ENCODE data around the gene LRRC28. TPM values are rescaled to one million over a fixed set of nuclear protein-coding genes. Genes with fewer than 3 reads are reported as not detected.

The LRRC28 gene
- total and polyA plus RNA-seq, 4 donors: 29.6 to 36.1 (median 33.4) TPM

DNA sequence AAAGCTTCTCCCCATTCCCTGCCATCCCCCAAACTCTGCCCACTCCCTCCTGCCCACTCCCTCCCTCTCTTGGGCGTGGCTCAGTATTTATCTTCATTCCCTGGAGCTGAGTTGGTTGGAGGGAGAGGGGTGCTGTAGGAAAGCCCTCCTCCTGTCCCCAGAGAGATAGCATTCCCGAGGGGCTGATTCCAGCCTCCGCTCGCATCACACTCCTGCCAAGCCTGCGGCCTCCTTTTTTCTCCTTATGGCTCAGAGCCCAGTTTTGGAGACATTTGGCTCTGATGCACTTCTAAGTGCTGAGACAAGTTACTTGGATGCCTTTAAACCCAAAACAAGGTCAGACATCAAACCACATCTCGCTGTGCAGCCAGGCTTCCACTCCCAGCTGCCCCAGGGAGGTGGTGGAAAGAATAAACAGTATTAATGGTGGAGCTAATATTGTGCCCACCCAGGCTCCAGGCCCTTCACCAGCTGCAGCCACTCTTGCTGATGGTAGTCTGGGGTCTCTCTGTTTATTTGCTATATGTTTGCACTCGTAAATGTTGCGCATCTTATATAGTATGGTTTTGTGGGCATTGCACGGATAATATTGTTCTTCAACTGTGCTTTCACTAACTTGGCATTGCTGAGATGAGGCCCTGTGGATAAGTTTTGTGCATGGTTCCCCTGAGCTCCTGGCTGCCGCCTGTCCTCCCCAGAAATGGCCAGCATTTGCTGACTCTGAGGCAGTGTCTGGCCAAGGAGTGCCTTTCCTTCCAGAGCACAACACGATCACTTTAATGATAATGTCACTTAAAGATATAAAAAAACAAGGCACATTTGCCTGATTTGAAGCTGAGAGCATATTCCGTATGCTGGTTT, 157.2 kb downstream of the LRRC28 start:
- no peaks in the 10 kb centered on the region for H3K36me3 ChIP-seq (ENCODE audit: control insufficient read depth, insufficient read depth, low read length)
- H3K27ac ChIP-seq (ENCODE audit: low read depth, low read length): peak overlapping the region; percentile 52
- H3K27me3 ChIP-seq (ENCODE audit: control insufficient read depth, insufficient read depth, low read length): no peaks in the 10 kb centered on the region
- no peaks in the 10 kb centered on the region for H3K9me3 ChIP-seq (ENCODE audit: control insufficient read depth, insufficient read depth, low read length)
- 29% methylated on average over 9 of the region's 12 CpGs for WGBS (ENCODE audit: insufficient coverage)
- peaks cover 42% of the 10 kb centered on the region for H3K4me1 ChIP-seq (ENCODE audit: control insufficient read depth, insufficient read depth, low read length)
- peak in 5 of 6 donors; percentile 52 to 94 (median 76) for DNase-seq (ENCODE audit: low read depth in 4 of 6, low spot score in 6 of 6)
- no peak overlapping the region for H3K4me3 ChIP-seq (ENCODE audit: low read depth, low read length)

DNA sequence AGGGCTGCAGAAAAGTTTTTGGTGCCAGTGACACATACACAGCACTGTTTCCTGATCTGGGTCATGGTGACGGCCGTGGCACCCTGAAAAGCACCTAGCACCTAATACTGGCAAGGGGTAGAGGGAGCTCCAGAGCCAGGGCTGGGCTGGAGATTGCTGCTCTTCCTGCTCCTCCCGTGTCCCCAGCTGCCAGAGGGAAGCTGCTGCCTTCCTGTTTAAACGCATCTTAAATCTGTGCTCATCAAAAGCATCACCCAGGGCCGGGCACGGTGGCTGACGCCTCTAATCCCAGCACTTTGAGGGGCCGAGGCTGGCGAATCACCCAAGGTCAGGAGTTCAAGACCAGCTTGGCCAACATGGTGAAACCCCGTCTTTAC, 157.8 kb downstream of the LRRC28 start:
- 23% methylated on average over 9 of the region's 10 CpGs for whole genome bisulfite sequencing (ENCODE audit: insufficient coverage)
- no peak overlapping the region for H3K4me3 ChIP-seq (ENCODE audit: low read depth, low read length)
- no peaks in the 10 kb centered on the region for H3K27me3 ChIP-seq (ENCODE audit: control insufficient read depth, insufficient read depth, low read length)
- no peaks in the 10 kb centered on the region for H3K36me3 ChIP-seq (ENCODE audit: control insufficient read depth, insufficient read depth, low read length)
- peak overlapping the region; percentile 52 for H3K27ac ChIP-seq (ENCODE audit: low read depth, low read length)
- peaks cover 40% of the 10 kb centered on the region for H3K4me1 ChIP-seq (ENCODE audit: control insufficient read depth, insufficient read depth, low read length)
- no peaks in the 10 kb centered on the region for H3K9me3 ChIP-seq (ENCODE audit: control insufficient read depth, insufficient read depth, low read length)
- peak in 2 of 6 donors; percentile 44 to 49 for DNase-seq (ENCODE audit: low read depth in 4 of 6, low spot score in 6 of 6)

DNA sequence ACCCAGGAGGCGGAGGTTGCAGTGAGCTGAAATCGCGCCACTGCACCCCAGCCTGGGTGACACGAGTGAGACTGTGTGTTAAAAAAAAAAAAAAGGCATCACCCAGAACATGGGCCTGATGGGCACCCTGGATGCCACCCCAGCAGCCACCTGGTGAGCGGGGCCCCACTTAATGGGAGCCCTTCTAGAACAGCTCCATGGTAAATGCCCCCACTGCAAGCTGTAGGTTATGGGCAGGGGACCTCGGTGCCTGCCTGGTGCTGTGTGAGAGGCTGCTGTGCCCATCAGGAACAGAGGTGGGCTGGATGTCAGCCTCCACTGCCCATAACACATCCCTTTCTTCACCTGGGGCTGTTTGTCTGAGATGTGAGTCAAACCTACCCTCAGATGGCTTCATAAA, 158.3 kb downstream of the LRRC28 start:
- Histone ChIP-seq H3K9me3 (ENCODE audit: control insufficient read depth, insufficient read depth, low read length) (no peaks in the 10 kb centered on the region), H3K27ac (ENCODE audit: low read depth, low read length) (no peak overlapping the region)

DNA sequence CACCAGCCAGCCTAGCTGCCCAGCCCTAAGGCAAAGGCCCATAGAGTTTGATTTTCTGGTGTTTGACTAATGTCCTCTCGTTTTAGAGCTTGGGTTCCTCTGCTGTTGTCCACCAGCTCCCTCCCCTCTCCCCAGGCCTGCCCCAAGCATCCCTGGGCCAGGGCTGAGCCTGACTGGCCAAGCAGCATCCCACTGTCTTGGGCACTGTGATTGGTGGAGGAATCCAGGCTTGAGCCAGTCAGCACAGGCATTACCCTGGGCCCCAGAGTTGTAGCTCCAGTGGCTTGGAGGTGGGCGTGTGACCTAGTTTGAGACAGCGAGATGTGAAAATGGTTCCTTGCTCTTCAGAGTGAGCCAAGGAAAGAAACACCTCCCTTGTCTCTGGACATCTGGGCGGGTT, 159.2 kb downstream of the LRRC28 start:
- Histone ChIP-seq H3K9me3 (ENCODE audit: control insufficient read depth, insufficient read depth, low read length) (no peaks in the 10 kb centered on the region), H3K27me3 (ENCODE audit: control insufficient read depth, insufficient read depth, low read length) (no peaks in the 10 kb centered on the region), H3K36me3 (ENCODE audit: control insufficient read depth, insufficient read depth, low read length) (no peaks in the 10 kb centered on the region), H3K27ac (ENCODE audit: low read depth, low read length) (no peak overlapping the region), H3K4me1 (ENCODE audit: control insufficient read depth, insufficient read depth, low read length) (peaks cover 35% of the 10 kb centered on the region), H3K4me3 (ENCODE audit: low read depth, low read length) (no peak overlapping the region)
- 95% methylated on average over 3 of the region's 4 CpGs for WGBS (ENCODE audit: insufficient coverage)
- DNase-seq (ENCODE audit: low read depth in 4 of 6, low spot score in 6 of 6): no peak

More for the DNA sequence above, 158.3 kb downstream of the LRRC28 start:
- H3K4me3 ChIP-seq (ENCODE audit: low read depth, low read length): no peak overlapping the region
- WGBS (ENCODE audit: insufficient coverage): 95% methylated on average over 4 of the region's 6 CpGs
- no peaks in the 10 kb centered on the region for H3K27me3 ChIP-seq (ENCODE audit: control insufficient read depth, insufficient read depth, low read length)
- no peak for DNase-seq (ENCODE audit: low read depth in 4 of 6, low spot score in 6 of 6)
- peaks cover 36% of the 10 kb centered on the region for H3K4me1 ChIP-seq (ENCODE audit: control insufficient read depth, insufficient read depth, low read length)
- no peaks in the 10 kb centered on the region for H3K36me3 ChIP-seq (ENCODE audit: control insufficient read depth, insufficient read depth, low read length)

DNA sequence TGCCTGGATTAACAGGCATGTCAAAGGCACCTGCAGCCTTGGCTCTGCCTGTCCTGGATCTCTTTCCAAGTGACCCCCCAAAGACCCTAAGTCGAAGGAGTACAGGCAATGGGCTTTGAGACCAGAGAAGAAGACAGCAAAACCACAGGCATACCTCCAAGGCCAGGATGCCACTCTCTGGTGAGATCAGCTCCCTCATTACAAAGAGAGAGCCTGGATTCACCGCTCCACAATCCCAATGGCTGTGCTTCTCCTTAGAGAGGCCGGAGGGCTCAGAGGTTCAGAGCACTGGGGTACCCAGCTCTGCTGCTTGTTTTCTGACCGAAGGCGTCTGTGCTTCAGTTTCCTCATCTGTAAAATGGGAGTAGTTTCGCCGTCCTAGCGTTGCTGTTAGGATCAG, 160.0 kb downstream of the LRRC28 start:
- 90% methylated on average over 2 of the region's 8 CpGs for WGBS (ENCODE audit: insufficient coverage)
- H3K4me1 ChIP-seq (ENCODE audit: control insufficient read depth, insufficient read depth, low read length): peaks cover 35% of the 10 kb centered on the region
- H3K9me3 ChIP-seq (ENCODE audit: control insufficient read depth, insufficient read depth, low read length): no peaks in the 10 kb centered on the region
- H3K36me3 ChIP-seq (ENCODE audit: control insufficient read depth, insufficient read depth, low read length): no peaks in the 10 kb centered on the region
- H3K4me3 ChIP-seq (ENCODE audit: low read depth, low read length): no peak overlapping the region
- no peak for DNase-seq (ENCODE audit: low read depth in 4 of 6, low spot score in 6 of 6)
- H3K27me3 ChIP-seq (ENCODE audit: control insufficient read depth, insufficient read depth, low read length): no peaks in the 10 kb centered on the region
- H3K27ac ChIP-seq (ENCODE audit: low read depth, low read length): no peak overlapping the region

DNA sequence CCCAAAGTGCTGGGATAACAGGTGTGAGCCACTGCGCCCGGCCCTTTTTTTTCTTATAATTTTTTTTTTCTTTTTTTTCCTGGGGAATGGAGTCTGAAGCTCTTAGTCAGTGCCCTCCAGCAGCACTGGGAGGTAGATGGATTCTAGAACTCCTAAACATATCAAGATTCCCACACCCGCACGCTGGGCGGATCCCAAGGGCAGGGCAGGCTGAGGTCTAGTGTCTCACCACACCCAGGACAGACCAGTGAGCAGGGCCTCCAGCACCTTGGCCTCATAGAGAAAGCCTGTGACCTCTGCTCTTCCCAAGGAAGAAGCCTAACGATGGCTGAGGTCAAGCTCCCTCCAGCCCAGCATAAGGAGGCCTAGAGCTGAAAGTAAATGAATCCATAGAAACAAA, 160.8 kb downstream of the LRRC28 start:
- H3K27ac ChIP-seq (ENCODE audit: low read depth, low read length): no peak overlapping the region
- no peak for DNase-seq (ENCODE audit: low read depth in 4 of 6, low spot score in 6 of 6)
- H3K4me3 ChIP-seq (ENCODE audit: low read depth, low read length): no peak overlapping the region
- peaks cover 35% of the 10 kb centered on the region for H3K4me1 ChIP-seq (ENCODE audit: control insufficient read depth, insufficient read depth, low read length)
- no peaks in the 10 kb centered on the region for H3K9me3 ChIP-seq (ENCODE audit: control insufficient read depth, insufficient read depth, low read length)
- no peaks in the 10 kb centered on the region for H3K36me3 ChIP-seq (ENCODE audit: control insufficient read depth, insufficient read depth, low read length)
- H3K27me3 ChIP-seq (ENCODE audit: control insufficient read depth, insufficient read depth, low read length): no peaks in the 10 kb centered on the region
- 100% methylated on average over 2 of the region's 6 CpGs for WGBS (ENCODE audit: insufficient coverage)

DNA sequence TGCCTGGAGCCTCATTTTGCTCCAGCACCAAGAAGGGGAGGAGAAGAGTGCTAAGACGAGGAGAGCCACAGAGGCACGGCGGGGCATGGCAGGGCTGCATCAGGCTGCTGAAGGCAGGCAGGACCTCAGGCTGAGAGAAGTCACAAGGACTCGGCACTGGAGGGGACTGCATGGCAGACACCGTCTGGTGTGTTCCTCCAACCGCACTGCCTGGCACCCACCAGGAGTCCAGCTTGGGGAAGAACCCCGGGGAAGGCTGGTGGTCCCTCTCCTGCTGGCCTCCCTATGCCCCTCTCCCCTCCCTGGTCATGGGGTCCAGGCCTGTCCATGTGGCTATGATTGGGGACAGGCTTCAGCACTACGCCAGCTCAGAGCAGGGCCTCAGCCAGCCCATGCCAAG, 161.3 kb downstream of the LRRC28 start:
- Histone ChIP-seq H3K27me3 (ENCODE audit: control insufficient read depth, insufficient read depth, low read length) (no peaks in the 10 kb centered on the region), H3K9me3 (ENCODE audit: control insufficient read depth, insufficient read depth, low read length) (no peaks in the 10 kb centered on the region), H3K4me1 (ENCODE audit: control insufficient read depth, insufficient read depth, low read length) (peaks cover 30% of the 10 kb centered on the region), H3K4me3 (ENCODE audit: low read depth, low read length) (no peak overlapping the region), H3K36me3 (ENCODE audit: control insufficient read depth, insufficient read depth, low read length) (no peaks in the 10 kb centered on the region), H3K27ac (ENCODE audit: low read depth, low read length) (no peak overlapping the region)
- DNase-seq (ENCODE audit: low read depth in 4 of 6, low spot score in 6 of 6): no peak
- 94% methylated on average over 8 of the region's 8 CpGs for WGBS (ENCODE audit: insufficient coverage)

DNA sequence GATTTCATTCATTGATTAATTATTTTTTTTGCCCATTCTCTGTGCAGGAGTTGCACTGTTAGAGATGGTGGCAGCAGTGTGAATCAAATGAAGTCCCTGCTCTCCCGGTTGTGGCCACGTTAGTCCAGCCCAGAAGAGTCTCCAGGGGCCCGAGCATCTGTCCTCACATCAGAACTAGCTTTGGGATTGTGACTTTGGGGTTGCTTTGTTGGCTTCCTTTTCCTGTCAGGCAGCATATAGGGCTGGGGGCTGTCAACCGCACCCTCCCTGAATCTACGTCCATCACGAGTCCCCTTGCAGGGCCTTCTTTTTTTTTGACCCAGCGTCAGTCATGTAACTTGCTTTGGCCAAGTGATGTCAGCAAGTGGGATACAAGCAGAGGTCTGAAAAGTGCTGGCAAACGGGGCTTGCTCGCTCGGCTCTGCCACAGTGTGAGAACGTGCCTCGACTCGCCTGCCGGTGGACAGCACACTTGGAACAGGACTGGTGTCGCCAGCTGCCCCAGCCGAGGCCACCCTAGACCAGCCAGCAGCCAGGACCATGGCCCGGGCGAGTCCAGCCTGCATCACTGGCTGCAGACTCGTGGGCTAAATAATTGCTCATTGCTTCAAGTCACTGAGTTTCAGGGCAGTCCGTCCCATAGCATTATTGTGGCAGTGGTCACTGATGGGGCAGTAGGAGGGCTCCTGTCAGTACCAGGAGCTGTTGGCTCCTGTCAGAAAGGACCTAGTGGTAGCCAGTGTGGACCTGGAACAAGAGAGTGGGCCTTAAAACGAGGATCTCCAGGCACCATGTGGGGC, 162.9 kb downstream of the LRRC28 start:
- H3K27me3 ChIP-seq (ENCODE audit: control insufficient read depth, insufficient read depth, low read length): no peaks in the 10 kb centered on the region
- peaks cover 15% of the 10 kb centered on the region for H3K4me1 ChIP-seq (ENCODE audit: control insufficient read depth, insufficient read depth, low read length)
- H3K27ac ChIP-seq (ENCODE audit: low read depth, low read length): no peak overlapping the region
- 93% methylated on average over 20 of the region's 21 CpGs for WGBS (ENCODE audit: insufficient coverage)
- H3K4me3 ChIP-seq (ENCODE audit: low read depth, low read length): no peak overlapping the region
- no peak for DNase-seq (ENCODE audit: low read depth in 4 of 6, low spot score in 6 of 6)
- no peaks in the 10 kb centered on the region for H3K36me3 ChIP-seq (ENCODE audit: control insufficient read depth, insufficient read depth, low read length)
- no peaks in the 10 kb centered on the region for H3K9me3 ChIP-seq (ENCODE audit: control insufficient read depth, insufficient read depth, low read length)

DNA sequence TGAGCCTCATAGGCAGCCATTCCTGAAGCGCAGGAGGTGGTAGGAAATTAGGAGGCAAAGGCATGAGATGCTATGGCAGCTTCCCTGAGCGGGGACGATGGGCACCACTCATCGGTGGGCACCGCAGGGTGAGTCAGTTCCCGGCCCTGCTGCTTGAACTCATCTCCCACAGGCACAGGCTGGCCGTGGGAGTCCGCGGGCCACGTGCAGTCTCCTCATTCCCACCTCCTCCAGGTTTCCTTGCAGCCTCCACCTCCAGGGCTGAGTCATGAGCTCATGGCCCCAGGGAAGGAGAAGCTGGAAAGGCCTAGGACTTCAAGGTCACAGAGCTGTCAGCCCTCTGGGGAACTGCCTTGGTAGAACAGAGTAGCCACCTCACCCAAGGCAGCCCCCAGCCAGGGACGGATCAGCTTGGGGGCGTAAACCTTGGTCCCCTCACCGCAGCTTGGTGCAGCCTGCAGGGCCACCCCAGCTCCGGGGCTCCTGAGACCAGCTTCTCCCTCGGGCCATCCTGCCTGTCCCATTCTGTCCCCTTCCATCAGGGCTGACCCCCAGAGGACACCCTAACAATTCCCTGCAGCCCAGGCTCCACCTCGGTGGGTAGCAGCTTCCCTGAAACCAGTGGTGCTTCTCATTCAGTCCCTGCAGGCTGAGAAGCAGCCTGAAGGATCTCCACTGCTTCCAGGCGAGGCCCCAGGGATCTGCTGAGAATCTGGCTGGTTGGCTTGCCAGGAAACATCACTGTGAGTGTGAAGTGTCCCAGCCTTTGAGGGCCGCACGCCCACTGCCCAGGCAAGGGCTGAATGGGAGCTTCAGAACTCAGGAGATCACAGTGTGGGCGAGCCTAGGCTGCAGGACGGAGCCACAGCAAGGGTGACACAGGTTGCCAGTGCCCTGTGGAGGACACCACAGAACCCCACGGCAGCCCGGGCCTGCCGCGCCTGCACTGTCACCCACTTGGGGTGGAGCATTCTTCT, 163.8 kb downstream of the LRRC28 start:
- H3K4me3 ChIP-seq (ENCODE audit: low read depth, low read length): no peak overlapping the region
- H3K27ac ChIP-seq (ENCODE audit: low read depth, low read length): no peak overlapping the region
- WGBS (ENCODE audit: insufficient coverage): 93% methylated on average over 22 of the region's 25 CpGs
- no peaks in the 10 kb centered on the region for H3K9me3 ChIP-seq (ENCODE audit: control insufficient read depth, insufficient read depth, low read length)
- no peaks in the 10 kb centered on the region for H3K36me3 ChIP-seq (ENCODE audit: control insufficient read depth, insufficient read depth, low read length)
- no peaks in the 10 kb centered on the region for H3K27me3 ChIP-seq (ENCODE audit: control insufficient read depth, insufficient read depth, low read length)
- peaks cover 8% of the 10 kb centered on the region for H3K4me1 ChIP-seq (ENCODE audit: control insufficient read depth, insufficient read depth, low read length)
- DNase-seq (ENCODE audit: low read depth in 4 of 6, low spot score in 6 of 6): no peak
